ENCODE measurements around the gene RNF6.

Gene RNF6

DNA sequence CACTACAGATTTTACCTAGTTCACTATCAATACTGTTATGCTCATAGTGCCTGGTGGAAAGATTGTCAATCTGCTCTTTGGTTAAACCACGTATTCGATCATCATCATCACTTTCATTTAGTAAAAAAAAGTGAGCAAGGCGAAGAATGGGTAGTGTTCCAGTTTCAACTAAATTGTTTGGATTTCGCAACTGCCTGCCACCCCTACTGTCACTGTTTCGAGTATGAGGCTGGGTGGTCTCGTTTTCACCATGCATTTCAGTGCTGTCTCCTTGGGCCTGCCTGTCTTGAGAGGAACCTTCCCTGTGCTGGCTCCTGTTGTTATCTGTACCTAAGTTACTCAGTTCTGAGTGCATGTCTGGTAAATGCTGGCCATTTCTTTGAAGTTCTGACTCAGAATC is 8.1 kb downstream of the RNF6 start:
- peaks cover 79% of the 10 kb centered on the region for H3K36me3 ChIP-seq
- H3K9me3 ChIP-seq (ENCODE audit: severe bottlenecking): no peaks in the 10 kb centered on the region
- TF ChIP-seq CTCF (IDR thresholded peaks at IDR 0.05; ENCODE audit: low read depth, low read length): no peak
- no peak for DNase-seq
- no peak overlapping the region for H3K4me3 ChIP-seq (ENCODE audit: low read depth, low read length)
- H3K27ac ChIP-seq: no peak overlapping the region
- H3K27me3 ChIP-seq (ENCODE audit: insufficient read depth, low read depth, severe bottlenecking): no peaks in the 10 kb centered on the region

DNA sequence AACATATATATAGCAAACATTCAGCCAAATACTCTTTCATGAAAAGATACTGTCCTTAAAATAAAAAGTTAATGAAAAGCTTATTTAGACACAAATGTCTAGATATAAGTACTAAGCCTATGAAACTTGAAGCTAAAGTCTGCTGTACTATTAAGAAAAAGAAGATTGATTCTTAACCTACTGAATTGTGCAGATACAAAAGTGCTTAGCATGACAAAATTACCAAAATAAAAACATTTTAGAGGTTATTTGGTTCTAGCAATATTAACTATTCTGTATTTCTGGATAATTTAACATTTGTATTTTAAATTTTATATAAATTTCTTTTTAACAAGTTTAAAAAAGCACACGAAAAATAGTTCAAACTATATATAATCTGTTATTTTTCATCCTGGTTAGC is 8.8 kb downstream of the RNF6 start:
- H3K4me3 ChIP-seq (ENCODE audit: low read depth, low read length): no peak overlapping the region
- H3K27me3 ChIP-seq (ENCODE audit: insufficient read depth, low read depth, severe bottlenecking): no peaks in the 10 kb centered on the region
- H3K27ac ChIP-seq: no peak overlapping the region
- no peak for TF ChIP-seq CTCF (IDR thresholded peaks at IDR 0.05; ENCODE audit: low read depth, low read length)
- peaks cover 77% of the 10 kb centered on the region for H3K36me3 ChIP-seq
- no peaks in the 10 kb centered on the region for H3K9me3 ChIP-seq (ENCODE audit: severe bottlenecking)
- no peak for DNase-seq

DNA sequence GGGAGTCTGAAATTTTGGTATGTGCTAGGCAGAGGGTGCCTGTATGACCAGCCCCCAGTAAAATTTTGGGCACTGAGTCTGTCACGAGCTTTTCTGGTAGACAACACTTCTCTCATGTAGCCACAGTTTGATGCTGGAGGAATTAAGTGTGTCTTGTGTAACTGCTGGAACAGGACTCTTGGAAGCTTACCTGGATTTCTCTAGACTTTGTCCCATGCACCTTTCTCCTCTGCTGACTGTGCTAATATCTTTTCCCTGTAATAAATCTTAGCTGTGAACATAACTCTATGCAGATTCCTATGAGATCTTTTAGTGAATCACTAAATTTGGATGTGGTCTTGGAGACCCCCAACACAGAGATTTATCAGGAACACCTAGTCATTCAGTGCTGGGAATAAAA is 13.8 kb downstream of the RNF6 start:
- TF ChIP-seq CTCF (IDR thresholded peaks at IDR 0.05; ENCODE audit: low read depth, low read length): no peak
- Histone ChIP-seq H3K27ac (no peak overlapping the region), H3K9me3 (ENCODE audit: severe bottlenecking) (no peaks in the 10 kb centered on the region), H3K27me3 (ENCODE audit: insufficient read depth, low read depth, severe bottlenecking) (no peaks in the 10 kb centered on the region), H3K36me3 (peaks cover 38% of the 10 kb centered on the region), H3K4me3 (ENCODE audit: low read depth, low read length) (no peak overlapping the region)
- DNase-seq: no peak

DNA sequence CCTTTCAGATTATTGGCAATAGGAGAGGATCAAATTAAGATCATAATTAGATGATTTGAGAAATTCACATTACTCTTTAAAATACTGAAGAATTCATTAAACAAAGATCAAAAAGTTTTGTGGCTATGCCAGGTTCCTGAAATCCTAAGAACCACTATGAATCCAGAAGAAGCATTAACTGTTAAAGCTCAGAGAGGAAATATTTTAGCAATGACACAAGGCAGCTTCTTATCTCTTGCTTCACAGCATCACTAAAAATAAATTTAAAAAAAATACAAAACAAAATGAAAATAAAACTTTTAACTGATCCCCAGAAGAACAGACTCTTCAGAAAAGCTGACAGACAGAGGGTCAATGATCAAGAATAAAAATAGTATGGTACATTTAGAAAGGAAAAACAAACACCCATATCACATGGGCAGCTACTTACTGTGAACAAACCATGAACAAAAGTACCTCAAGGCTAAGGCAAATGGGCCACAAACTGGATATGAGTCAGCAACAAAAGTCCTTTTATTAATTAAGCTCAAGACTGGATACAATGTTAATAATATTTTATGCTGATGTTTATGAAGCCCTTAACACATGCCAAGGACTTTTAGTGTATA is 19.6 kb downstream of the RNF6 start:
- H3K27ac ChIP-seq: peak overlapping the region; percentile 83
- no peaks in the 10 kb centered on the region for H3K27me3 ChIP-seq (ENCODE audit: insufficient read depth, low read depth, severe bottlenecking)
- peaks cover 2% of the 10 kb centered on the region; the same call in 1 of the 2 replicates for H3K36me3 ChIP-seq
- no peak overlapping the region for H3K4me3 ChIP-seq (ENCODE audit: low read depth, low read length)
- no peak for DNase-seq
- no peaks in the 10 kb centered on the region for H3K9me3 ChIP-seq (ENCODE audit: severe bottlenecking)
- TF ChIP-seq CTCF (IDR thresholded peaks at IDR 0.05; ENCODE audit: low read depth, low read length): no peak

DNA sequence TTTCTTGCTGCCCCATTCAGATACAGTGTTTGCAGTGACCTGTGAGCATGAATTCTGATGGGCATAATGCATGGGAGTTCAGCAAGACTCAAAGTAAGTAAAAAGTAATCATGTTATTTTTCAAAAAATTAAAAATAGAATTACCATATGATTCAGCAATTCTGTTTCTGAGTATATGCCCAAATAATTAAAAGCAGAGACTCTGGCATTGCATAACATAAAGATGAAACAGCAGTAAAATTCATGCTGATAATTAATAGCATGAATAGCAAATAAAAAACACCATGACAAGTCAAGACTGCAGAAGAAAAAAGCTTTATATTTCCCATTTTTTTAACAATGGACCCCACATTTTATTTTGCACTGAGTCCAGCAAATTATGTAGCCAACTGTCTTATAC is 21.3 kb downstream of the RNF6 start:
- Histone ChIP-seq H3K27ac (no peak overlapping the region), H3K36me3 (no peaks in the 10 kb centered on the region)

More for the DNA sequence above, 21.3 kb downstream of the RNF6 start:
- no peak for TF ChIP-seq CTCF (IDR thresholded peaks at IDR 0.05; ENCODE audit: low read depth, low read length)
- peaks cover 3% of the 10 kb centered on the region for H3K9me3 ChIP-seq (ENCODE audit: severe bottlenecking)
- H3K27me3 ChIP-seq (ENCODE audit: insufficient read depth, low read depth, severe bottlenecking): no peaks in the 10 kb centered on the region
- H3K4me3 ChIP-seq (ENCODE audit: low read depth, low read length): no peak overlapping the region
- no peak for DNase-seq
